Activated CD4-positive, alpha-beta T cell treated with anti-CD3 and anti-CD28 coated beads, Interleukin-2, Interleukin-6, amounts not matched to agents 100 ng/mL and 50 ng/mL, durations not matched to agents 16 hours and 8 hours (primary cell): ENCODE measurements around the gene PNPO.

Experiments
- DNase-seq: peaks from one replicate; pipeline ENCODE4 v3.0.0-alpha.2; 2020

The PNPO gene

GRCh38 chr17:47952171-47953021 lies 11.0 kb downstream of the PNPO start:
- no peak for DNase-seq

DNA sequence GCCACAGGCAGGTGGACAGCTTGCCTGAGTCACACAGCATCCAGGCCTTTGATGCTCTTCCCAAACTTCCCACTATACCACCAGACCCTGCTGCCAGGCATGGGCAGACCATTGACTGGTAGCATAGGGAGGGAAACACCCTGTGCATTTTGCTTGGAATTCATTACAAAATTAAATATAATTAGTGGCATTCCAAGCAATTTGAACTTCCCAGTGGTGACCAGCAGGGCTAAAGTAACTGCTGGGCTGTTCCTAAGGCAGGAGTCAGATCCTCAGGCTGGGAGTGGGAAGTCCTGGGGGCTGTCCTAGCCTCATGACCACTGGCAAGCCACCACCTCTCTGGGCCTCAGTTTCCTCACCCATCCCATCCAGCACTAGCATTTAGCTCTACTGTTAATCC lies 12.5 kb downstream of the PNPO start:
- DNase-seq = no peak

DNA sequence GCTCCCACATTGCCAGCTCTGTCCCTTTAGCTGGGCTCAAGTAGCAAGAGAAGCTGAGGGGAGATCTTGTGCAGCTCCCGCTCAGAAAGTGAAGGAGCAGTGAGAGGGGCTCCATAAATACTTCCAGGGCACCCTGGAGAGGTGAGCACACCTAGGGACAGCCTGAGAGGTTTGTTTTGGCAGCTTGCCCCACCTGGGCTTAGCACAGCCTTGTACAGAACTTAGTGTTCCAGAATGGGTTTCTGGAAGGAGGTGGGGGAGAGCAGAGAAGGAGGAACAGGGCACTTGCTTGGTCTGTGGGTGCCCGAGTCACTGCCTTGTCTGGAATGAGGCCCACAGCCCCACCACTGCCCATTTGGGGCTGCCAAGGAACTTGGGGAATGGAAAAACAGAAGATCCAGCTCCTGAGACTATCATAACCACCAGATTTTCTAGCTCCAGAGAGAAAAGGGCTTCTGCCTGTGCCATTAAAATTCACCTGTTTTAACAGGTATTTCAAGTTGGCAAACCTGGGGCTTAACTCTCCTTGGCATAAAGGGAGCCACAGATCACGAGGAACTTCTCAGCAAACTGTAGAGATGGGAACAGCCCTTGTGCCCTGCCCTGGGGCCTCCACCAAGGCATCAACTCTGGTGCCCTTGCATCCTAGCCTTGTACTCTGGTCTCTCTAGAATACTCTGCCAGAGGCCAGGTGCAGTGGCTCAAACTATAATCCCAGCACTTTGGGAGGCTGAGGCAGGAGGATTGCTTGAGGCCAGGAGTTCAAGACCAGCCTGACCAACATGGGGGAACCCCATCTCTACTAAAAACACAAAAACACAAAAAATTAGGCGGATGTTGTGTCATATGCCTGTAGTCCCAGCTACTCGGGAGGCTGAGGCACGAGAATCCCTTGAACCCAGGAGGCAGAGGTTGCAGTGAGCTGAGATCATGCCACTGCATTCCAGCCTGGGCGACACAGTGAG lies 14.4 kb downstream of the PNPO start:
- no peak for DNase-seq

DNA sequence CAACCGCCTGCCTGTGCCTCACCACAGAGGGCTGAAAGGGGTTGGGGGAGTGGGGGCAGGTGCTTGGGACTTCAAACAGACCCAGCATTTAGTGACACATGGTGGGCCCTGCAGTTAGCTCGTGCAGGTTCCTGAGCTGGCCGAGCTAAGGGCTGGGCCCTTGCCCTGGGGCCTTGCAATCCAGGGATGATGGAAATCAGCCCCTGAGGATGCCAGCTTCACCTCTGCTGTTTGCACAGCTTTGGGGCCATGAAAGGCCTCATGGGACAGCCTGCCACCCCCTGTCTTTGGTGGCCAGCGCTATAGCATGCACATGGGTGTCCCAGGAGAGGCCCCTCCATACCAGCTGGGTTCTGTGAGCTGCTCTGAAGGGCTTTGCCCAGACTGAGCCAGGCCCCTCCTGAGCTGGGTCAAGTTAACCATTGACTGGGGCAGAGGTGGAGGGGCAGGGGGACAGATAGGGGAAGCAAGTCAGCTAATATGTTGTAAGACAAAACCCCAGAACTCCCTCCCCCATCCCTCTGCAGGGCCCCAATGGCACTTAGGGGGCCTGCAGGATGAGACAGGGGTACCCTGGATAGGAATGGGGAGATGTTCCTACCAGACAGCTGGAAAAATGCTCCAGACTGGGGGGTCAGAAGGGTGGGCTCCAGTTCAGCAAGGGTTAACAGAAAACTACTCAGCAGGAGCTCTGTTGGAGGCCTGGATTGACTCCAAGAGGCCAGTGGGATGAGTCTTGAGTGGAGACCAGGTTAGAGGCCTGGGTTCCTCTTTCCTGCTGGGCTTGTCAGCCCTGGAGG lies 15.6 kb downstream of the PNPO start:
- no peak for DNase-seq

DNA sequence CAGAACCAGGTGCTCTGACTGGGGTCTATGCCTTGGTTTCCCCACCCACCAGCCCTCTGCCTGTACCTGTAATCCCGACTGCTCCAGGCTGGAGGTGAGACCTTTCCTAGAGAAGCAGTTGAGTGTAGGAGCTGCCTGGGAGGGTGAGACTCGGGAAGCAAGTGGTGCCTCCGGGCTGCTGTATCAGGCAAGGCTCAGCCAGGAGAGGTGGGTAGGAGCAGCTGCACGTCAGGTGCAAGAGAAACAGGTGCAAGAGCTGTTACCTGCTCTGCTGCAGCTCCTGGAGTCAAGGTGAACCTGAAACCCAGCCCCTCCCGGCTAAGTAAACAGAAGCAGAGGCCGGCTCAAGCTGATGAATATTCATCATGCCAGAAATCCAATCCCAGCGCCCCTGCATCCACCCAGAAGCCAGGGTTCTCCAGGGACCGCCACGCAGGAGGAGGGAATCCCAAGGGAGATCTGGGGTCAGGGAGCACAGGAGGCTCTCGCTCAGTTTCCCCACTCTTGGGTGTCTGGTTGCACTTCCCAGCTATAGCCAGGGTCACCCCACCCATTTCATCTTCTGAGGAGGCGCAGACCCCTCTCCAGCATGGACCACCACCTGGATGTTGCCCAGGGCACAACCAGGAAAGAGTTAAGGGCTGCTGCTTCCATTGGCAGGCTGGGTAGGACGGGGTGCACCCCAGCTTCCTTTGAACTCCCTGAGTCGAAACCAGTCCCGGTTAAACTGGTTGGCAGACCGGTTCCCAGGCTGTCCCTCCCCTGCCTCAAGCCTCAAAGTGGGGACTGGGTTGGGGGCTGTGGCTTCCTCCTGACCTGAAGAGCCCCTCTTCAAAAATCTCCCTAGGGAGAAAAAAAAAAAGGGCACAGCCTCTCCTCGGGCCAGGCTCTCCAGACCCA lies 16.5 kb downstream of the PNPO start, which contains the start of gene PRR15L:
Gene PRR15L (minus strand): TSS at position 293 of the 900 bp plus-strand sequence. CDS start 4,649 bp downstream, outside the sequence.
- no peak for DNase-seq

GRCh38 chr17:47959825-47960655 lies 18.7 kb downstream of the PNPO start:
- DNase-seq = no peak

DNA sequence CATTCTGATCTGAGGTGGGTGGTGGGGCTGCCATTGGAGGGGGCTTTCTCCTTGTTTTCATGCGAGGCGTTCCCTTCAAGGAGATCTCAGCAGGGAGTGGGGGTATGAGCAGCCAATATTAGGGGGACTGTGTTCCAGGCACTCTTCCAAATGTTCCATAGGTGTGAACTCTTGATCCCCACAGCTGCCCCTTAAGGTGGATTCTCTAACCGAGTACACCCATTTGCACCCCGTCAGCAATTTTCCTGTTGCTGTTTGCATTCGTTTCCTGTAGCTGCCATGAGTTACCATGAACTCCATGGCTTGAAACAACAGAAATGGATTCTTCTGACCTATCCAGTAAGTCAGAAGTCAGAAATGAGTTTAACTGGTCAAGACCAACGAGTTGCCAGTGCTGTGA lies 20.0 kb downstream of the PNPO start:
- DNase-seq = no peak

GRCh38 chr17:47962901-47963300 lies 21.5 kb downstream of the PNPO start:
- DNase-seq = no peak

- no peak for DNase-seq
Measured at GRCh38 chr17:47964856-47965255, 23.5 kb downstream of the PNPO start.

DNA sequence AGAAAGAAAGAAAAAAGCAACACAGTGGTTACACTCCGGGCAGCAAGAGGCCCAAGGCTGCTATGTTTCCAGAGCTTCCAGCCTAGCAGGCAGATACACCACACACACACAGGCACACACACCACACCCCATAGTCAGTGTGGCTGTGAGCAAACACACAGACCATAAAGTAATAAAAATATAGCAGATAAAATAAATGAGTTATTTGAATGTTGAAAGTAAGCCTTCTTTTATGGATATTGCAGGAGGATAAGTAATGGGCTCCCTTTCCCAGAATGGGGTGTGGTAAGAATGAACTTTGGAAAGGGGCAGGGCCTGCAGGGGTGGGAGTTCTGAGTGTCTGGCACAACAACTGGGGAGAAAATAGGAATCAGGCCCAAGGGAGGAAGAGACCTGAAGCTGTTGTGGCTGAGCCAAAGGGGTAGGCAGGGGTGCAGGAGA lies 24.7 kb downstream of the PNPO start:
- DNase-seq = no peak

GRCh38 chr17:47967607-47968252 lies 26.4 kb downstream of the PNPO start:
- DNase-seq = no peak

- DNase-seq = no peak
Measured at GRCh38 chr17:47968836-47969235, 27.5 kb downstream of the PNPO start.

DNA sequence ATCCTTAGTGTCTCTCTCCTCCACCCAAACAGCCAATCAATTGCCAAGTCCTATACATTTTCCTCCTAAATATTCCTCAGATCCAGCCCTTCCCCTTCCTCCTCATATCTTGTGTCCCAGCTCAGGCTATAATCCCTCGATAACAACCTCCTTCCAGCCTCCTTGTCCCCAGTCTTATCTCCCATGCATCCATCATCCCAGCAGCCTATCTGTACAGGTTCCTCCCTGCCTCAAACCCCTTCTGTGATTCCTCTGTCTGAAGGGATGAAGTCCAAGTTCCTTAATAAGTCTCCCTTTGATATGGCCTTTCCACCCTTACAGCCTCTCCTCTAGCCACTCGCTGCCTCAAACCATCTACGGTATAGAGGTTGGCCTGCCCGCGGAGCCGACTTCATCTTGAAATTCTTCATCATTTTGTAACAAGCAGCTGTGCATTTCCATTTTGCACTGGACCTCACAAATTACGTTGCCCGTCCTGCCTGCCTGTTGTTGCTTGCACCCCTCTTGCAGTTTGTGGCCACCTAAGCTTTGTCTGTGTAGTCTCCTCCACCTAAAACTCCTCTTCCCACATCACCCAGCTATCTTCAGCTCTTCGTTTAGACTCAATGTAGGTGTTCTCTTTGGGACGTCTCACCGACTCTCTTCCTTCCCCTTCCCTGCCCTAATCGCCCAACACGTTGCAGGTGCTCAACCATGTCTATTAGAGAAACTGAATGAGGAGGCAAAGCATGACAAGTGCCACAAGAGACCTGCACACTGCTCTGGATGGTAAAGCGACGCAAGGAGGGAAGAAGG lies 28.8 kb downstream of the PNPO start:
- DNase-seq = no peak

DNA sequence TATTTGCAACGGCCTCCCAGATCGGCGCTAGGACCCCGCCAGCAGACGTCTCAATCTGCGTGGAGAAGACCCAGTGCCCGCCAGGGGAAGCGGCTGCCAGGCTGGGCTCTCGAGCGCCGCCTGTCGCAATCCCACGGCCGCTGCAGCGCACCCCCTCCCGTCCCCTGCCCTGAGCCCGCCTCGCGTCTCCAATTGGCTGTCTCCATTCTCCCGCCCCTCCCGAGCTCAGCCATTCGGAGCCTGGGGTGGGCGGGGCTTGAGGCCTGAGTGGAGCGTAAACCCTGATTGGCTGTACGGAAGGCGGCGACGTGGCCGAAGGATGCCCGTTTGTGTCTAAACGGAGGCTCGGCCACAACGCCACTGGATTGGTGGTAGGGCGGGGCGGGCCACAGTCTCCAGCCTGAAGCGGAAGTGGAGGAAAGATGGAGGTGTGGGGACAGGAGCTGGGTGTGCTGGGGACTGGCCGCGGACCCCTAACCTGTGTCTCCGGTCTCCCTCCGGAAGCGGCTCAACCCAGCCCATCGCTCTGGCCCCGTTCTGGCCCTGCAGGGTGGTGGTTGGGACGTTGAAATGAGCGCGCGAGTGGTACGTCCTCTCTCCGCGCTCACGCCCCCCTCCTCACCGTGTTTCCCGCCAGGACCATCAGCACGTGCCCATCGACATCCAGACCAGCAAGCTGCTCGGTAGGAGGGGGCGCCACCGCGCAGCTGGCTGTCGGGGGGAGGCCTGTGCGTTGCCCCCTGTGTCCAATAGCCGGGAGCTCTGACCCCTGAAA lies 29.5 kb downstream of the PNPO start, which contains the start of gene CDK5RAP3:
Gene CDK5RAP3 (plus strand): TSS at position 389 of the 775 bp plus-strand sequence. CDS start 34 bp downstream, at position 423.
- DNase-seq = peak; percentile 100

- no peak for DNase-seq
Measured at GRCh38 chr17:47973541-47973940, 32.2 kb downstream of the PNPO start.

GRCh38 chr17:47975189-47975822 lies 33.9 kb downstream of the PNPO start:
- DNase-seq = no peak

- DNase-seq = no peak
Measured at GRCh38 chr17:47975823-47976205, 34.4 kb downstream of the PNPO start.

DNA sequence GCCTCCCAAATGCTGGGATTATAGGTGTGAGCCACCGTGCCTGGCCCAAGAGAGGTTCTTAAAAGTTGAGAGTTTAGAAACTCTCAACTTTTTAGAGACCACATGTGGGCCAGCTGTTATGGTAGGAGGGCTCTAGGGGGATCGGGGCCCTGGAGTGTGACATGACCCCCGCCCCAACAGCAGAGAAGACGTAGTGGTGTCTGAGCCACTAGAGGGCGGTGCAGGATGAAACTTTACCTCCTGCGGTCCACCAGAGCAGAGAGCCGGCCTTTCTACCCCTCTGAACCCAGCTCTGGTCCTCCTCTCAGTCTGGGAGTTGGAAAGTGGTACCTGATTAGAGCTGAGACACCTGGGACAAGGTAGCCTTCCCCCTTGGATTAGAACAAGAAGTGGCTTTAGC lies 37.0 kb downstream of the PNPO start:
- peak; percentile 61 for DNase-seq
